Body of pancreas (tissue), 4 donors: ENCODE results near the gene SAP30. TPM values are rescaled to one million over a fixed set of nuclear protein-coding genes. Genes with fewer than 3 reads are reported as not detected.

Source experiments
- ATAC-seq: fragments of 150-250 bp; one replicate; pipeline ENCODE4 v1.9.1; 2016
- DNase-seq, 4 donors: peaks; one replicate each; pipeline ENCODE4 v3.0.0-alpha.2; 2019
- H3K27ac ChIP-seq, 4 donors: fragments of 200-600 bp; sonication (generic); 1 replicate in 3 of 4; 2 replicates in 1 of 4; pipeline versions ENCODE4 v1.5.1 to v1.6.1; 2016 to 2019; ENCODE audit warnings: mild to moderate bottlenecking in 1 of 4, mixed read lengths in 1 of 4, moderate library complexity in 1 of 4
- H3K27me3 ChIP-seq, 2 donors: fragments of 200-600 bp; sonication (generic); one replicate each; pipeline ENCODE4 v1.6.0; 2016; ENCODE audit warnings: mild to moderate bottlenecking in 1 of 2
- H3K36me3 ChIP-seq, 2 donors: fragments of 200-600 bp; sonication (generic); replicated peaks in 1 of 2; 2 replicates each; pipeline ENCODE4 v1.5.1; 2016; ENCODE audit warnings: low read depth in 2 of 2; ENCODE audit not compliant: insufficient read depth in 1 of 2
- H3K4me1 ChIP-seq: fragments of 200-600 bp; sonication (generic); one replicate; pipeline ENCODE4 v1.6.0; 2016
- H3K4me3 ChIP-seq, 2 donors: fragments of 200-600 bp; sonication (generic); 1 replicate in 1 of 2; 2 replicates in 1 of 2; pipeline ENCODE4 v1.5.1; 2016 to 2019
- H3K9me3 ChIP-seq, 3 donors: fragments of 200-600 bp; sonication (generic); 1 replicate in 2 of 3; 2 replicates in 1 of 3; pipeline ENCODE4 v1.5.1; 2016
- CTCF ChIP-seq, 7 experiments: fragments of 450-650 bp in 4 of 7; fragments of 200-600 bp in 3 of 7; sonication (generic) in 3 of 7; IDR thresholded peaks; one replicate each; pipeline ENCODE4 v1.5.1; 2016 to 2019; ENCODE audit warnings: antibody characterized with exemption in 7 of 7
- POLR2A ChIP-seq, 3 donors: fragments of 450-650 bp; IDR thresholded peaks; one replicate each; pipeline ENCODE4 v1.6.1; 2016; ENCODE audit warnings: antibody characterized with exemption in 3 of 3, mild to moderate bottlenecking in 2 of 3
- WGBS, 2 donors: methylation state at CpG; one replicate each; pipeline ENCODE4 v1.1.5; 2017; 5-methylcytosine and 5-hydroxymethylcytosine counted together
- intact Hi-C: fragments of 100-400 bp; cut with DNase I; formaldehyde crosslinking; loops from one replicate; pipeline ENCODE4 v1.15.1; 2023
- total RNA-seq, 2 donors: library from RNA; depleted of rRNA; stranded (reverse); fragments of >200 nt; gene quantifications; one replicate each; pipeline ENCODE4 v1.1.0, GENCODE V29; 2016

Gene SAP30
- total RNA-seq, 2 donors from 2014 or later: 10.2 to 10.6 TPM

GRCh38 chr4:173334891-173335752, 35.6 kb upstream of the SAP30 start:
- peak overlapping the region in 3 of 4 donors; percentile 65 to 99 (median 70) for H3K27ac ChIP-seq
- WGBS, 2 donors: 1% methylated on average over 36 to 52 of the region's 52 CpGs
- H3K4me1 ChIP-seq: peaks cover 20% of the 10 kb centered on the region
- intact Hi-C loops: no loop called here
- TF ChIP-seq POLR2A (IDR thresholded peaks at IDR 0.05) (peak in 2 of 3 donors; percentile 48 to 58), CTCF (IDR thresholded peaks at IDR 0.05) (no peak)
- H3K4me3 ChIP-seq: peak overlapping the region; percentile 80 to 93
- no peaks in the 10 kb centered on the region for H3K27me3 ChIP-seq
- H3K9me3 ChIP-seq: no peaks in the 10 kb centered on the region
- DNase-seq (peak; percentile 43 to 72 (median 64)), ATAC-seq (peak; percentile 39)
- no peaks in the 10 kb centered on the region for H3K36me3 ChIP-seq

- no peak for DNase-seq
- H3K4me1 ChIP-seq: peaks cover 13% of the 10 kb centered on the region
- WGBS, 2 donors: 89 to 97% methylated on average over 2 of the region's 2 CpGs
- no peaks in the 10 kb centered on the region for H3K27me3 ChIP-seq
- H3K27ac ChIP-seq: no peak overlapping the region
- no peaks in the 10 kb centered on the region for H3K9me3 ChIP-seq
- H3K36me3 ChIP-seq: no peaks in the 10 kb centered on the region
- H3K4me3 ChIP-seq: no peak overlapping the region
- TF ChIP-seq CTCF (IDR thresholded peaks at IDR 0.05) (no peak), POLR2A (IDR thresholded peaks at IDR 0.05) (no peak)
- ATAC-seq: no peak
- intact Hi-C loops: no loop called here
Measured at GRCh38 chr4:173337463-173337862, 33.3 kb upstream of the SAP30 start.

- DNase-seq (no peak), ATAC-seq (no peak)
- 61 to 72% methylated on average over 3 of the region's 3 CpGs for WGBS, 2 donors
- Histone ChIP-seq H3K4me1 (no peaks in the 10 kb centered on the region), H3K27me3 (no peaks in the 10 kb centered on the region), H3K9me3 (no peaks in the 10 kb centered on the region), H3K27ac (no peak overlapping the region), H3K4me3 (no peak overlapping the region), H3K36me3 (no peaks in the 10 kb centered on the region)
- intact Hi-C loops: no loop called here
- TF ChIP-seq CTCF (IDR thresholded peaks at IDR 0.05) (no peak), POLR2A (IDR thresholded peaks at IDR 0.05) (no peak)
Measured at GRCh38 chr4:173343832-173344397, 26.8 kb upstream of the SAP30 start.

DNA sequence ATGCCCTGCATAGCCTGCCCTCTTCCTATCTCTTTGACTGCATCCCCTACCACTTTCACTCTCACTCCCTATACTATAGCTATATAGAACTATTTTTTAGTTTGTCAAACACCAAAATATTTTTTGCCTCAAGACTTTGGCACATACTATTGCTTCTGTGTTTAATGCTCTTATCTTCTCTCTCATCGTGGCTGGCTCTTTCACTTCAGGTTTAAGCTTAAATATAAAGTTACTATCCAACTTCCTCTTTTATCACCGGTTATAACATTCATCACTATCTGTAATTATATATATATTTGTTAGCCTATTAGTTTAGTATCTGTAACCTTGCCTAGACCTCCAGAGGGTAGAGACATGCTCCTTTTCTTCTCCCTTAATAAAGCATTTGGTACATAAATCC, 25.1 kb upstream of the SAP30 start:
- no peak overlapping the region for H3K27ac ChIP-seq

More for the DNA sequence above, 25.1 kb upstream of the SAP30 start:
- no peak for ATAC-seq
- intact Hi-C loops: no loop called here
- no peaks in the 10 kb centered on the region for H3K4me1 ChIP-seq
- no peak for TF ChIP-seq CTCF (IDR thresholded peaks at IDR 0.05)
- TF ChIP-seq POLR2A (IDR thresholded peaks at IDR 0.05): no peak
- H3K9me3 ChIP-seq: no peaks in the 10 kb centered on the region
- no peak for DNase-seq
- WGBS, 2 donors: 36 to 49% methylated on average over 2 of the region's 2 CpGs
- H3K36me3 ChIP-seq: no peaks in the 10 kb centered on the region
- no peaks in the 10 kb centered on the region for H3K27me3 ChIP-seq
- no peak overlapping the region for H3K4me3 ChIP-seq
